ENCODE measurements around the gene MTSS2.

MTSS2 gene

DNA sequence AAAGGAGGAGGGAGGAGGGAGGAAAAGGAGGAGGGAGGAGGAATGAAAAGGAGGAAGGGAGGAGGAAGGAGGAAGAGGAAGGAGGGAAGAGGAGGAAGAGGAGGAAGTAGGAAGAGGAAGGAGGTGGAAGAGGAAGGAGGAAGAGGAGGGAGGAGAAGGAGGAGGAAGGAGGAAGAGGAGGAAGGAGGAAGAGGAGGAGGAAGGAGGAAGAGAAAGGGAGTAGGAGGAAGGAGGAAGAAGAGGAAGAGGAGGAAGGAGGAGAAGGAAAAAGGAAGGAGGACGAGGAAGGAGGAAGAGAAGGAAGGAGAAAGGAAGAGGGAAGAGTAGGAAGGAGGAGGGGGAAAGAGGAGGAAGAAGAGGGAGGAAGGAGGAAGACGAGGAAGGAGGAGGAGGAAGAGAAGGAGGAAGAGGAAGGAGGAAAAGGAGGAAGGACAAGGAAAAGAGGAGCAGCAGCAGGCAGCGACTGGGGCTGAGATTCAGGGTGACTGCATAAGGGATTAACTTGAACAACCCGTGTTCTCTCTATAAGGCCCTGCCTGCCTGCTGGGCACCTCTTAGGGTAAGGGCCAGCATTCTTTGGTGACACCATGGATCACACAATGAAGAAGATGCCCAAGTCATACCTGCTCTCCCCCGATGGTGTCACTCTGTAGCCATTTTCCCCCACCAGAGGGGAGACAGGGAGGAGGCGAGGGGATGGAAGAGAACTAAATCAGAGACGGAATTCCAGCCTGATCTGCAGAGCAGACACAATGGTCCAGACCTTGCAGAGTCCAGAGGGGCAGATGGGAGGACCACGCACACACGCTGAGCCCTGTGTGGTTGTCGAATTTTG lies 40.9 kb downstream of the MTSS2 start (continued):
- TF ChIP-seq ZNF184 (tag by site-specific recombination; IDR thresholded peaks at IDR 0.05) (no peak), ZNF530 (tag by site-specific recombination; IDR thresholded peaks at IDR 0.05; ENCODE audit: low read depth) (no peak), ZNF837 (tag by site-specific recombination; IDR thresholded peaks at IDR 0.05) (no peak), ZNF785 (tag by site-specific recombination; IDR thresholded peaks at IDR 0.05) (no peak), ZNF202 (tag by site-specific recombination; IDR thresholded peaks at IDR 0.05; ENCODE audit: borderline replicate concordance) (no peak), ZNF548 (tag by site-specific recombination; IDR thresholded peaks at IDR 0.05) (no peak), SCRT1 (tag by site-specific recombination; IDR thresholded peaks at IDR 0.05; ENCODE audit: borderline replicate concordance) (no peak), ZNF292 (tag by site-specific recombination; IDR thresholded peaks at IDR 0.05; ENCODE audit: borderline replicate concordance, low read depth) (no peak), ZNF777 (tag by site-specific recombination; IDR thresholded peaks at IDR 0.05; ENCODE audit: borderline replicate concordance) (no peak), ZNF768 (tag by site-specific recombination; IDR thresholded peaks at IDR 0.05) (no peak), KLF8 (tag by site-specific recombination; IDR thresholded peaks at IDR 0.05) (no peak), ZNF654 (tag by site-specific recombination; IDR thresholded peaks at IDR 0.05; ENCODE audit: low read depth) (no peak), ZNF366 (tag by site-specific recombination; conservative IDR thresholded peaks at IDR 0.05) (peak; percentile 90), ZNF677 (tag by site-specific recombination; IDR thresholded peaks at IDR 0.05) (no peak), BCL11B (tag by site-specific recombination; IDR thresholded peaks at IDR 0.05; ENCODE audit: low read depth) (no peak), ZNF132 (tag by site-specific recombination; IDR thresholded peaks at IDR 0.05; ENCODE audit: borderline replicate concordance) (no peak), ZNF37A (tag by site-specific recombination; IDR thresholded peaks at IDR 0.05) (no peak)
- TF ChIP-seq, protein P1, sequence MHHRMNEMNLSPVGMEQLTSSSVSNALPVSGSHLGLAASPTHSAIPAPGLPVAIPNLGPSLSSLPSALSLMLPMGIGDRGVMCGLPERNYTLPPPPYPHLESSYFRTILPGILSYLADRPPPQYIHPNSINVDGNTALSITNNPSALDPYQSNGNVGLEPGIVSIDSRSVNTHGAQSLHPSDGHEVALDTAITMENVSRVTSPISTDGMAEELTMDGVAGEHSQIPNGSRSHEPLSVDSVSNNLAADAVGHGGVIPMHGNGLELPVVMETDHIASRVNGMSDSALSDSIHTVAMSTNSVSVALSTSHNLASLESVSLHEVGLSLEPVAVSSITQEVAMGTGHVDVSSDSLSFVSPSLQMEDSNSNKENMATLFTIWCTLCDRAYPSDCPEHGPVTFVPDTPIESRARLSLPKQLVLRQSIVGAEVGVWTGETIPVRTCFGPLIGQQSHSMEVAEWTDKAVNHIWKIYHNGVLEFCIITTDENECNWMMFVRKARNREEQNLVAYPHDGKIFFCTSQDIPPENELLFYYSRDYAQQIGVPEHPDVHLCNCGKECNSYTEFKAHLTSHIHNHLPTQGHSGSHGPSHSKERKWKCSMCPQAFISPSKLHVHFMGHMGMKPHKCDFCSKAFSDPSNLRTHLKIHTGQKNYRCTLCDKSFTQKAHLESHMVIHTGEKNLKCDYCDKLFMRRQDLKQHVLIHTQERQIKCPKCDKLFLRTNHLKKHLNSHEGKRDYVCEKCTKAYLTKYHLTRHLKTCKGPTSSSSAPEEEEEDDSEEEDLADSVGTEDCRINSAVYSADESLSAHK (tag by site-specific recombination; IDR thresholded peaks at IDR 0.05) = no peak
- TF ChIP-seq, protein P2, sequence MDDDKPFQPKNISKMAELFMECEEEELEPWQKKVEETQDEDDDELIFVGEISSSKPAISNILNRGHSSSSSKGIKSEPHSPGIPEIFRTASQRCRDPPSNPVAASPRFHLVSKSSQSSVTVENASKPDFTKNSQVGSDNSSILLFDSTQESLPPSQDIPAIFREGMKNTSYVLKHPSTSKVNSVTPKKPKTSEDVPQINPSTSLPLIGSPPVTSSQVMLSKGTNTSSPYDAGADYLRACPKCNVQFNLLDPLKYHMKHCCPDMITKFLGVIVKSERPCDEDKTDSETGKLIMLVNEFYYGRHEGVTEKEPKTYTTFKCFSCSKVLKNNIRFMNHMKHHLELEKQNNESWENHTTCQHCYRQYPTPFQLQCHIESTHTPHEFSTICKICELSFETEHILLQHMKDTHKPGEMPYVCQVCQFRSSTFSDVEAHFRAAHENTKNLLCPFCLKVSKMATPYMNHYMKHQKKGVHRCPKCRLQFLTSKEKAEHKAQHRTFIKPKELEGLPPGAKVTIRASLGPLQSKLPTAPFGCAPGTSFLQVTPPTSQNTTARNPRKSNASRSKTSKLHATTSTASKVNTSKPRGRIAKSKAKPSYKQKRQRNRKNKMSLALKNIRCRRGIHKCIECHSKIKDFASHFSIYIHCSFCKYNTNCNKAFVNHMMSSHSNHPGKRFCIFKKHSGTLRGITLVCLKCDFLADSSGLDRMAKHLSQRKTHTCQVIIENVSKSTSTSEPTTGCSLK (tag by site-specific recombination; IDR thresholded peaks at IDR 0.05) = no peak
- TF ChIP-seq, protein P3, sequence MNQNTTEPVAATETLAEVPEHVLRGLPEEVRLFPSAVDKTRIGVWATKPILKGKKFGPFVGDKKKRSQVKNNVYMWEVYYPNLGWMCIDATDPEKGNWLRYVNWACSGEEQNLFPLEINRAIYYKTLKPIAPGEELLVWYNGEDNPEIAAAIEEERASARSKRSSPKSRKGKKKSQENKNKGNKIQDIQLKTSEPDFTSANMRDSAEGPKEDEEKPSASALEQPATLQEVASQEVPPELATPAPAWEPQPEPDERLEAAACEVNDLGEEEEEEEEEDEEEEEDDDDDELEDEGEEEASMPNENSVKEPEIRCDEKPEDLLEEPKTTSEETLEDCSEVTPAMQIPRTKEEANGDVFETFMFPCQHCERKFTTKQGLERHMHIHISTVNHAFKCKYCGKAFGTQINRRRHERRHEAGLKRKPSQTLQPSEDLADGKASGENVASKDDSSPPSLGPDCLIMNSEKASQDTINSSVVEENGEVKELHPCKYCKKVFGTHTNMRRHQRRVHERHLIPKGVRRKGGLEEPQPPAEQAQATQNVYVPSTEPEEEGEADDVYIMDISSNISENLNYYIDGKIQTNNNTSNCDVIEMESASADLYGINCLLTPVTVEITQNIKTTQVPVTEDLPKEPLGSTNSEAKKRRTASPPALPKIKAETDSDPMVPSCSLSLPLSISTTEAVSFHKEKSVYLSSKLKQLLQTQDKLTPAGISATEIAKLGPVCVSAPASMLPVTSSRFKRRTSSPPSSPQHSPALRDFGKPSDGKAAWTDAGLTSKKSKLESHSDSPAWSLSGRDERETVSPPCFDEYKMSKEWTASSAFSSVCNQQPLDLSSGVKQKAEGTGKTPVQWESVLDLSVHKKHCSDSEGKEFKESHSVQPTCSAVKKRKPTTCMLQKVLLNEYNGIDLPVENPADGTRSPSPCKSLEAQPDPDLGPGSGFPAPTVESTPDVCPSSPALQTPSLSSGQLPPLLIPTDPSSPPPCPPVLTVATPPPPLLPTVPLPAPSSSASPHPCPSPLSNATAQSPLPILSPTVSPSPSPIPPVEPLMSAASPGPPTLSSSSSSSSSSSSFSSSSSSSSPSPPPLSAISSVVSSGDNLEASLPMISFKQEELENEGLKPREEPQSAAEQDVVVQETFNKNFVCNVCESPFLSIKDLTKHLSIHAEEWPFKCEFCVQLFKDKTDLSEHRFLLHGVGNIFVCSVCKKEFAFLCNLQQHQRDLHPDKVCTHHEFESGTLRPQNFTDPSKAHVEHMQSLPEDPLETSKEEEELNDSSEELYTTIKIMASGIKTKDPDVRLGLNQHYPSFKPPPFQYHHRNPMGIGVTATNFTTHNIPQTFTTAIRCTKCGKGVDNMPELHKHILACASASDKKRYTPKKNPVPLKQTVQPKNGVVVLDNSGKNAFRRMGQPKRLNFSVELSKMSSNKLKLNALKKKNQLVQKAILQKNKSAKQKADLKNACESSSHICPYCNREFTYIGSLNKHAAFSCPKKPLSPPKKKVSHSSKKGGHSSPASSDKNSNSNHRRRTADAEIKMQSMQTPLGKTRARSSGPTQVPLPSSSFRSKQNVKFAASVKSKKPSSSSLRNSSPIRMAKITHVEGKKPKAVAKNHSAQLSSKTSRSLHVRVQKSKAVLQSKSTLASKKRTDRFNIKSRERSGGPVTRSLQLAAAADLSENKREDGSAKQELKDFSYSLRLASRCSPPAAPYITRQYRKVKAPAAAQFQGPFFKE (tag by site-specific recombination; IDR thresholded peaks at IDR 0.05; ENCODE audit: borderline replicate concordance) = no peak
- TF ChIP-seq, protein P4, sequence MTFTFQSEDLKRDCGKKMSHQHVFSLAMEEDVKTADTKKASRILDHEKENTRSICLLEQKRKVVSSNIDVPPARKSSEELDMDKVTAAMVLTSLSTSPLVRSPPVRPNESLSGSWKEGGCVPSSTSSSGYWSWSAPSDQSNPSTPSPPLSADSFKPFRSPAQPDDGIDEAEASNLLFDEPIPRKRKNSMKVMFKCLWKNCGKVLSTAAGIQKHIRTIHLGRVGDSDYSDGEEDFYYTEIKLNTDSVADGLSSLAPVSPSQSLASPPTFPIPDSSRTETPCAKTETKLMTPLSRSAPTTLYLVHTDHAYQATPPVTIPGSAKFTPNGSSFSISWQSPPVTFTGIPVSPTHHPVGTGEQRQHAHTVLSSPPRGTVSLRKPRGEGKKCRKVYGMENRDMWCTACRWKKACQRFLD (tag by site-specific recombination; IDR thresholded peaks at IDR 0.05) = no peak
- TF ChIP-seq, protein P5, sequence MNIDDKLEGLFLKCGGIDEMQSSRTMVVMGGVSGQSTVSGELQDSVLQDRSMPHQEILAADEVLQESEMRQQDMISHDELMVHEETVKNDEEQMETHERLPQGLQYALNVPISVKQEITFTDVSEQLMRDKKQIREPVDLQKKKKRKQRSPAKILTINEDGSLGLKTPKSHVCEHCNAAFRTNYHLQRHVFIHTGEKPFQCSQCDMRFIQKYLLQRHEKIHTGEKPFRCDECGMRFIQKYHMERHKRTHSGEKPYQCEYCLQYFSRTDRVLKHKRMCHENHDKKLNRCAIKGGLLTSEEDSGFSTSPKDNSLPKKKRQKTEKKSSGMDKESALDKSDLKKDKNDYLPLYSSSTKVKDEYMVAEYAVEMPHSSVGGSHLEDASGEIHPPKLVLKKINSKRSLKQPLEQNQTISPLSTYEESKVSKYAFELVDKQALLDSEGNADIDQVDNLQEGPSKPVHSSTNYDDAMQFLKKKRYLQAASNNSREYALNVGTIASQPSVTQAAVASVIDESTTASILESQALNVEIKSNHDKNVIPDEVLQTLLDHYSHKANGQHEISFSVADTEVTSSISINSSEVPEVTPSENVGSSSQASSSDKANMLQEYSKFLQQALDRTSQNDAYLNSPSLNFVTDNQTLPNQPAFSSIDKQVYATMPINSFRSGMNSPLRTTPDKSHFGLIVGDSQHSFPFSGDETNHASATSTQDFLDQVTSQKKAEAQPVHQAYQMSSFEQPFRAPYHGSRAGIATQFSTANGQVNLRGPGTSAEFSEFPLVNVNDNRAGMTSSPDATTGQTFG (tag by site-specific recombination; IDR thresholded peaks at IDR 0.05; ENCODE audit: borderline replicate concordance) = peak; percentile 66; the same call in 1 of the 2 replicates
